GM18861 (cell line): ENCODE results near the gene TP73.

Source experiments
- ATAC-seq: cut with Tn5 transposase; IDR thresholded peaks from one replicate; pipeline ENCODE4 v1.9.1; 2021; ENCODE audit not compliant: unreplicated experiment

The TP73 gene

GRCh38 chr1:3685222-3685621 is 32.9 kb downstream of the TP73 start:
- no peak for ATAC-seq

- no peak for ATAC-seq
Observed at GRCh38 chr1:3685906-3686305, 33.6 kb downstream of the TP73 start.

GRCh38 chr1:3687504-3687903 is 35.2 kb downstream of the TP73 start:
- ATAC-seq = no peak

- no peak for ATAC-seq
Observed at GRCh38 chr1:3688356-3689137, 36.2 kb downstream of the TP73 start.

GRCh38 chr1:3689138-3689750 is 36.9 kb downstream of the TP73 start:
- ATAC-seq = no peak

- no peak for ATAC-seq
Observed at GRCh38 chr1:3690282-3691065, 38.2 kb downstream of the TP73 start.

- no peak for ATAC-seq
Observed at GRCh38 chr1:3691421-3692204, 39.3 kb downstream of the TP73 start.

- no peak for ATAC-seq
Observed at GRCh38 chr1:3692598-3692997, 40.3 kb downstream of the TP73 start.

GRCh38 chr1:3693321-3693720 is 41.0 kb downstream of the TP73 start:
- ATAC-seq = no peak

- no peak for ATAC-seq
Observed at GRCh38 chr1:3695326-3696217, 43.3 kb downstream of the TP73 start.

GRCh38 chr1:3696689-3697088 is 44.4 kb downstream of the TP73 start:
- no peak for ATAC-seq

GRCh38 chr1:3697104-3697503 is 44.8 kb downstream of the TP73 start:
- ATAC-seq = no peak

- ATAC-seq = no peak
Observed at GRCh38 chr1:3697810-3698209, 45.5 kb downstream of the TP73 start.

- no peak for ATAC-seq
Observed at GRCh38 chr1:3698660-3699408, 46.5 kb downstream of the TP73 start.

- ATAC-seq = no peak
Observed at GRCh38 chr1:3699596-3699995, 47.3 kb downstream of the TP73 start.

- ATAC-seq = no peak
Observed at GRCh38 chr1:3700631-3701030, 48.3 kb downstream of the TP73 start.

- no peak for ATAC-seq
Observed at GRCh38 chr1:3702528-3702927, 50.2 kb downstream of the TP73 start.

GRCh38 chr1:3702990-3703728 is 50.8 kb downstream of the TP73 start:
- ATAC-seq = no peak
